HG03159 (cell line): ENCODE data around the gene SLC30A4.
"Not testable (repeated sequence)": the region's sequence is repeated elsewhere in the genome, so short reads cannot be mapped to it uniquely, and the experiment has no call there.

Experiments used
- ATAC-seq: cut with Tn5 transposase; IDR thresholded peaks from one replicate; pipeline ENCODE4 v1.9.1; 2021; ENCODE audit warnings: mild to moderate bottlenecking, moderate library complexity; ENCODE audit not compliant: unreplicated experiment

SLC30A4 gene

GRCh38 chr15:45510758-45511280 lies 11.7 kb downstream of the SLC30A4 start:
- no peak for ATAC-seq

- not testable (repeated sequence) for ATAC-seq
Measured at GRCh38 chr15:45507143-45507542, 15.4 kb downstream of the SLC30A4 start.

DNA sequence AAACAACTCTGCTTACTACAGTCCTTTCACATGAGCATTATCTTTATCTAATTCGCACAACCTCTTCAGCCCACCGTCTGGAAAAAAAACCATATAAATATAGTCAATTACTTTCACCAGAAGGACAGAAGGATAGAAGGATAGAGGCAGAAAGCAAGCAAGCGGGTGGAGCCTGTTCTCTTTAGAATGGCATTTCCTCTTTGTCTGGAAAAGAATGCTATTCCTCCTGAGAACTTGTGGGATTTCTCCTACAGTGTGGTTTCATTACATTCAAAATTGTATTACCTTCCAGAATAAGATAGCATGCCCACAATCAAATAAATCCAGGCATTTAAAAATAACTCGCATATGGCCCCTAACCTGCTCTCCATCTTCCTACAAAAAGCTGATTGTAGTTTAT lies 23.1 kb downstream of the SLC30A4 start:
- no peak for ATAC-seq

DNA sequence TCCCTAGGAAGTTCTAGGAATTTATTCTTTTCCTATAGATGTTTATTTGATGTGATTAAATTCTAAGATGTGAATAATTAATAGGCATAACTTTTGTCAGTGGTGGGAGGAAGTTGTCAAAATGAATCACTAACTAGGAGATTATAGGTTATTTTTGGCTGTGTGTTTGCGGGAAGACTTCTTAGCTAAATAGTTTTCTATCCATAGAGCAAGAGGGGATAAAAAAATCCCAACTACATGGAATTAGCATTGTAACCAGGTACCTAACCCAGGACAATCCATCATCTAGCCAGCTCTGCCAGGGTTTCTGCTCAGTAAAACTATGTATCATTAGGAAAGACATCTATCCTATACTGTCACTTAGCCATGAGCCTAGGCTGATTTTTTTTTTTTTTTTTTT lies 23.9 kb downstream of the SLC30A4 start:
- ATAC-seq = no peak

GRCh38 chr15:45497261-45497660 lies 25.3 kb downstream of the SLC30A4 start:
- ATAC-seq = no peak

GRCh38 chr15:45496658-45497057 lies 25.9 kb downstream of the SLC30A4 start:
- ATAC-seq = no peak

DNA sequence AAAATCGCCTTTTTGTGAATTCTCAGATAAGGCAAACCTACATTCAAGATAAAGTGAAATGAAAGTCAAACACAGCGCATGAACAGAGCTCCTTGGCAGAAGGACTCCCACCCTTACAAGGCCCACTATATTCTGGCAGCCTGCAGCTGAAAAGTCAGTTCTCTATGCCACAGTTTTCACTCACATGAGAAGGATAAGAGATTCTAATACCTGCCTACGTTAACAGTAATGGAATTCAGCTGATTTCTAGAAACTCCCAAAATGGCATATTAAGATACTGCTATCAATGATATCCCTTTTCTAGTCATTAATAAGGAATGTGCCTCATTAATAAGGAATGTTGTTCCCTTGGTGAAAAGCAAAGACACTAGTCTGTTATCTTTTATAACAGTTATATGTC lies 27.0 kb downstream of the SLC30A4 start:
- no peak for ATAC-seq

DNA sequence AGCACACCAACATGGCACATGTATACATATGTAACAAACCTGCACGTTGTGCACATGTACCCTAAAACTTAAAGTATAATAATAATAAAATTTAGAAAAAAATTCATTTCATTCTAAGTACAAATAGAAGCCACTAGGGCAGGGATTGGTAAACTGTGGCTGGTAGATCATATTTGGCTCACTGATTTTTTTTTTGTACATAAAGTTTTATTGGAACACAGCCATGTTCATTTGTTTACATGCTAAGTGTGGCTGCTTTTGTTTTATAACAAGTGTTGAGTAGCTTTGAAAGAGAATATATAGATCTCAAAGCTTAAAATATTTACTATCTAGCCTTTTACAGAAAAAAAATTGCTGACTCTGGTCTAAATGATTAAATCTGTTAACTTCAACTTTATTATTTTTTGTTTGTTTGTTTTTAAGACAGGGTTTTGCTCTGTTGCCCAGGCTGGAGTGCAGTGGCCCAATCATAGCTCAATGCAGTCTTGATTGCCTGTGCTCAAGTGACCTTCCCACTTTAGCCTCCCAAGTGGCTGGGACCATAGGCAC lies 32.8 kb downstream of the SLC30A4 start:
- ATAC-seq = no peak

GRCh38 chr15:45486317-45486716 lies 36.2 kb downstream of the SLC30A4 start:
- ATAC-seq = no peak

- ATAC-seq = no peak
Measured at GRCh38 chr15:45481135-45481534, 41.4 kb downstream of the SLC30A4 start.

DNA sequence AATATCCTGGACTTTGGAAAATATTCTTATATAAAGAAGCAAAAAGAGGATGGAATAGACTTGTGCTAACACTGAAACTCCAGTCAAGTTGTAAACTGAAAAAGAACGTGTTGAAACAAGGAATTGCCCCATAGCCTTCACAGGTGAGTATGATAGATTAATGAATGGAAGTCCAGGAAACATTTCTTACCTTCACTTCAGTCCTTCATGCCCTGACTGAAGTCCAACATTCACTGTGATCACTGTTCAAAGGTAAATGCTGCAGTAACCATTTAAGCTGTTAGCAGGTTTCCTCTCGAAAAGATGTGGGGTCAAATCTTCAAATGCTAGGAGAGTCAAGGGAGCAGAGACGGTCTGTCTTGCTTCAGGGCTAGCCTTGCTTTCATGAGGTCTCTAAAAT lies 46.1 kb downstream of the SLC30A4 start:
- ATAC-seq = no peak

DNA sequence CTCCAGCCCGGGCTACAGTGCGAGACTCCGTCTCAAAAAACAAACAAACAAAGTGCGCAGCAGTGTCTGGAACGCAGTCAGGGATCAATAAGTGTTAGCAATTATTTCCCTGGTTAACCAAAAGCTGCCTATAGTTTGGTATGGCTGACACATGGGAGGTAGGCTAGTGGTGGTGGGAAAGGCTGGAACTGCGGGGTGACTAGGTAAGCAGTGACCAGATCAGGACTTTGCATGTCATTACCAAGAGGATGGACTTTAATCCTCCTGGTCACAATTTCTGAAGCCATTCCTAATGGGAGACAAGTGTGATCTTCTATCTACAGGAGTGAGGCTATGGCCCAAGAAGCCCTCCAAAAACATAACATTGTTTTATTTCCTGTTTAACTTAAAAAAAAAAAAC lies 47.8 kb downstream of the SLC30A4 start:
- no peak for ATAC-seq

DNA sequence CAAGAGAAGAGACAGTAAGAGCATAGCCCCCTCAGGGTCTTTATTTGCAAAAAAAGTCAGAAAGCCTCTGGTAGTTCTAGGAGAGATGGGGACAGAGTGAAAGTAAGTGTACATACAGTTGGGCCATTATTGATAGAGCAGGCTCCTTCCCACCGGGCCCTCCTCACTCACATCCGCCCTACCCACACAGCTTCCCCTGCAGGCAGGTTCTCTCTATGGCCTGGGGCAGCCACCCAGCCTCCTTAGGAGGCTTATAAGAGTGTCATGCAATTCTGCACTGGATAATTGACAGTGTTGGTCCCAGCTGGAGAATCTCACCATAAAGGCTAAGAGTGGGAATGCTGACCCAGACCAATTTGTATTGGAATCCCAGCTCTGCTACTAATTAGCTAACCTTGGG lies 49.5 kb downstream of the SLC30A4 start:
- no peak for ATAC-seq

- no peak for ATAC-seq
Measured at GRCh38 chr15:45471151-45471550, 51.4 kb downstream of the SLC30A4 start.

DNA sequence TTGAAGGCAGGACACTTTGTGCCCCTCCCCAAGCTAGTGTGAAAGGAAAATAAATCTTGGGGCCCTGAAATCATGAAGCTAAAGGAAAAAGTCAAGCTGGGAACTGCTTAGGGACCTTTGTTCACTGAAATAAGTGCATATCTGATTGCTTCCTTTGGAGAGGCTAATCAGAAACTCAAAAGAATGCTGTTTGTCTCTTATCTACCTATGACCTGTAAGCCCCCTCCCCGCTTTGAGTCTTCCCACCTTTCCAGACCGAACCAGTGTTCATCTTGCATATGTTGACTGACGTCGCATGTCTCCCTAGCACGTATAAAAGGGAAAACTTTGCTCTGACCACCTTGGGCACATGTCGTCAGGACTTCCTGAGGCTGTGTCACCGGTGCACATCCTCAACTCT lies 53.1 kb downstream of the SLC30A4 start:
- ATAC-seq = no peak

DNA sequence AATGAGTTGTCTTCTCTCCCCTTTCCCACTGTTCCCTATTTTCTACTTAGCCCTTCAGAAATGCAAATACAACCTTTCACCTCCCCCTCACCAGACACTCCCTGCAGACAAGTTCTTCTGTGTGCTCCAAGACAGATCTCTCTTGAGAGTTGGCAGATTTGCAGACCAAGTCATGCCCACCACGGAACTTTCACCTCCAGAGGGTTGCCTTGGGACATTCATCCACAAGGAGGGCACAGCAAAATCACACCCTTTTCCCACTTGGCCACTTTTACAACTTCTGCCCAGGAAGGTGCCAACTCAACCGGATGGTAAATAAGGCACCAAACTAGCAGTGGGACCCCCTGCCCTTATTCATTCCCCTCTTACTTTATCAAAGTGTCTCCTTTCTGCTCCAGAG lies 53.5 kb downstream of the SLC30A4 start:
- ATAC-seq = no peak

- ATAC-seq = no peak
Measured at GRCh38 chr15:45468294-45468693, 54.3 kb downstream of the SLC30A4 start.

DNA sequence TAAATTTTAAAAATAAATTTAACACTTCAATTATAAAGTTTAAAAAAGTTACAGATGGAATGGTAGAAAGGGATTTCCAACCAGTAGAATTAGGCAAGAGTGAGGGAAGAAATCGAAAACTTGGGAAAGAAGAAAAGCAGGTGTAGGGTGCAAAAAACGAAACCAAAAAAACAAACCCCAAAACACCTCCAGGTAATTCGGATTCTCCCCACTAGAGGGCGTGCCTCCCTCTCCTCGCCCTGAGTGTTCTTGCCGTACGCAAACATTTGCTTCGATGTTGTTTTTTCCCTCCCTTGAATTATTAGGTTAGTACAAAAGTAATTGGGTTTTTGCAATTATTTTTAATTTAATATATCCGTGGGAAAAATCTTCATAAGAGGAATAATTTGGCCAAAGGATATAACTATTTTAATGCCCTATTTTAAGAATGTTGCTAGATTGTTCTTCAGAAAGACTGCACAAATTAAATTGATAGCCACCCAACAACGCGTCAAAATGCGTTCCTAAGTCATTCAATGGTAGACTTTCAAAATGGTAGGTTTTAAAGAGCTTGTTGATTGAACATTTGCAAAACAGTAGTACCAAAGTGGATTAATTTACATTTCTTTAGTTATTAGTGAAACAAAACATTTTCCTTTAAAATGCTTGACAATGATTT lies 63.7 kb downstream of the SLC30A4 start:
- no peak for ATAC-seq

GRCh38 chr15:45457641-45458539 lies 64.7 kb downstream of the SLC30A4 start:
- peak; percentile 63 for ATAC-seq

- ATAC-seq = no peak
Measured at GRCh38 chr15:45457220-45457619, 65.3 kb downstream of the SLC30A4 start.

GRCh38 chr15:45456212-45457106 lies 66.1 kb downstream of the SLC30A4 start:
- no peak for ATAC-seq
